Measurements from ENCODE around the gene GOLGA3.

Gene GOLGA3

DNA sequence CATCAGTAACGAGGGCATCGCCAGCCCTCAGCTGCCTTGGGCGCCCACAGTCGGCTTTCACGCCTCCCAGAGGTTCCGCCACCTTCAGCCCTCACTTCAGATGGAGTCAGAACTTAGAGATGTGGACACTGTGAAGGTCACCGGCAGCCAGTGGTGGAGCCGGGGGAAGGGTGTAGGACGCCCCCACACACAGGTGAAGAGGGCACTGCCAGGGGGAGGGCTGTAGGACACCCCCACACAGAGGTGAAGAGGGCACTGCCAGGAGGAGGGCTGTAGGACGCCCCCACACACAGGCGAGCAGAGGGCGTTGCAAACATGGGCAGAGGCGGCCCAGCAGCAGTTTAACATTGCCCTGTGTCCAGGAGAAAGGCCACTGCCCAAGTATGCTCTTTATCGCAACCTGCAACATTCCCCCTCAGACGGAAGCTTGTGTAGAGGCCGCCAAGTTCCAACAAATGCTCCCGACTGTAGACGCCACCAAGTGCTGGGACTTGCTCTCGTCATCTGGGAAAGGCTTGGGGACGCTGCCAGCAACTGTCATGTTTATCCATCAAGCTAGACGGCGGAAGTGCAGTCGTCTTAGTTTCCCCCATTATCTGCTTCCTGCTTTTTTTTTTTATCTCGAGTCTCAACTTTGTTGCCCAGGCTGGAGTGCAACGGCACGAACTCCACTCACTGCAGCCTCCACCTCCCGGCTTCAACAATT, 62.1 kb downstream of the GOLGA3 start:
- Histone ChIP-seq H4K20me1 (ENCODE audit: insufficient read depth, low read length) (no peaks in the 10 kb centered on the region), H3K9ac (ENCODE audit: low read length) (no peak overlapping the region), H3K4me1 (ENCODE audit: low read length) (peaks cover 20% of the 10 kb centered on the region), H3K27me3 (ENCODE audit: low read depth, low read length) (no peaks in the 10 kb centered on the region), H3K27ac (ENCODE audit: low read length) (no peak overlapping the region), H3K4me3 (ENCODE audit: low read length) (no peak overlapping the region), H3K79me2 (ENCODE audit: low read length) (peaks cover 1% of the 10 kb centered on the region; the same call in 1 of the 2 replicates), H3K9me3 (ENCODE audit: insufficient read depth, low read length) (no peaks in the 10 kb centered on the region; the same call in 1 of the 2 replicates), H3K36me3 (replicated peaks; ENCODE audit: low read depth, low read length) (peaks cover 4% of the 10 kb centered on the region), H3K4me2 (ENCODE audit: low read length) (no peak overlapping the region), H2AFZ (ENCODE audit: low read depth, low read length) (no peak overlapping the region)
- TF ChIP-seq EZH2phosphoT487 (IDR thresholded peaks at IDR 0.05; ENCODE audit: low read depth): no peak
- TF ChIP-seq, protein P1, sequence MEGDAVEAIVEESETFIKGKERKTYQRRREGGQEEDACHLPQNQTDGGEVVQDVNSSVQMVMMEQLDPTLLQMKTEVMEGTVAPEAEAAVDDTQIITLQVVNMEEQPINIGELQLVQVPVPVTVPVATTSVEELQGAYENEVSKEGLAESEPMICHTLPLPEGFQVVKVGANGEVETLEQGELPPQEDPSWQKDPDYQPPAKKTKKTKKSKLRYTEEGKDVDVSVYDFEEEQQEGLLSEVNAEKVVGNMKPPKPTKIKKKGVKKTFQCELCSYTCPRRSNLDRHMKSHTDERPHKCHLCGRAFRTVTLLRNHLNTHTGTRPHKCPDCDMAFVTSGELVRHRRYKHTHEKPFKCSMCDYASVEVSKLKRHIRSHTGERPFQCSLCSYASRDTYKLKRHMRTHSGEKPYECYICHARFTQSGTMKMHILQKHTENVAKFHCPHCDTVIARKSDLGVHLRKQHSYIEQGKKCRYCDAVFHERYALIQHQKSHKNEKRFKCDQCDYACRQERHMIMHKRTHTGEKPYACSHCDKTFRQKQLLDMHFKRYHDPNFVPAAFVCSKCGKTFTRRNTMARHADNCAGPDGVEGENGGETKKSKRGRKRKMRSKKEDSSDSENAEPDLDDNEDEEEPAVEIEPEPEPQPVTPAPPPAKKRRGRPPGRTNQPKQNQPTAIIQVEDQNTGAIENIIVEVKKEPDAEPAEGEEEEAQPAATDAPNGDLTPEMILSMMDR (IDR thresholded peaks at IDR 0.05; ENCODE audit: low read depth, low read length): no peak

DNA sequence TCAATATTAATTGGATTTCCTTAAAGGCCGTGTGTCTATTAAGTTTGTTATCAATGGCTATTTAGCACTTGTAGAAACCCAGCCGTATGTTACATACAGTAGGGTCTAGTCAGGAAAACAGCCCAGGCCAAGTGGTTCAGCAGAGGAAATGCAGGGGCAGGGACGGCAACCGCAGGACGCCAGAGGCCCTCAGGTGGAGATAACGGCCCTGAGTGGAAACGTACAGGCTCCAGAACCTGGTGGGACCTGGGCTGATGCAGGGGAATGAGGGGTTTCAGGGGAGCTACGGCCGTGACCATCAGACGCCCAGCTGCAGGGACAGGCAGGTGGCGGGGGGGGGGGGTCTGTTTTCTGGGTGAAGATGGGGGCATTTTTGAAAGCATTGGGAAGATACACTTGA, 63.3 kb downstream of the GOLGA3 start:
- H3K4me3 ChIP-seq (ENCODE audit: low read length): no peak overlapping the region

DNA sequence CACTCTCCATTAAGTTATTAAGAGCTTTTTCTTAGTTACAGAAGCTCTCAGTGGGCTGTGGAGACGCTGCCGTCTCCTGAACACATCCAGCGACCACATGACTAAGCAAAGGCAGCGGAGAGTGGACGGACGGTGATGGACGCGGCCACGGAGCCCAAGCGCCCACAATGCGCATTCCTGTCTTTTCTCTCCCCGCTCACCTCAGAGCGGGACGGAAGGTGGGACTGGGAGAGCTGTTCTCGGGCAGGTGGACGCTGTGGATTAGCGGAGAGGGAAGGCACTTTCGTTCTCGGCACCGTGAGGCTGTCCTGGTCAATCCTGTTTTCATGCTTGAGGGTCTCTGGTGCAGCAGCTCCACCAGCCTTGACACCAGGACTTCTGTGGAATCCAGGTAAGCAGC, 64.4 kb downstream of the GOLGA3 start:
- Histone ChIP-seq H3K9me3 (ENCODE audit: insufficient read depth, low read length) (no peaks in the 10 kb centered on the region), H3K4me1 (ENCODE audit: low read length) (no peaks in the 10 kb centered on the region), H3K27me3 (ENCODE audit: low read depth, low read length) (no peaks in the 10 kb centered on the region), H3K27ac (ENCODE audit: low read length) (no peak overlapping the region), H3K9ac (ENCODE audit: low read length) (no peak overlapping the region), H3K4me3 (ENCODE audit: low read length) (no peak overlapping the region), H2AFZ (ENCODE audit: low read depth, low read length) (no peak overlapping the region), H3K36me3 (replicated peaks; ENCODE audit: low read depth, low read length) (no peaks in the 10 kb centered on the region), H4K20me1 (ENCODE audit: insufficient read depth, low read length) (peaks cover 7% of the 10 kb centered on the region; the same call in 1 of the 2 replicates), H3K79me2 (ENCODE audit: low read length) (peaks cover 24% of the 10 kb centered on the region), H3K4me2 (ENCODE audit: low read length) (no peak overlapping the region)
- TF ChIP-seq, protein P1 (IDR thresholded peaks at IDR 0.05; ENCODE audit: low read depth, low read length): no peak
- TF ChIP-seq EZH2phosphoT487 (IDR thresholded peaks at IDR 0.05; ENCODE audit: low read depth): no peak

More for the DNA sequence above, 63.3 kb downstream of the GOLGA3 start:
- Histone ChIP-seq H3K36me3 (replicated peaks; ENCODE audit: low read depth, low read length) (peaks cover 4% of the 10 kb centered on the region), H3K27me3 (ENCODE audit: low read depth, low read length) (no peaks in the 10 kb centered on the region), H2AFZ (ENCODE audit: low read depth, low read length) (no peak overlapping the region), H3K9ac (ENCODE audit: low read length) (no peak overlapping the region), H3K79me2 (ENCODE audit: low read length) (peaks cover 13% of the 10 kb centered on the region), H3K9me3 (ENCODE audit: insufficient read depth, low read length) (no peaks in the 10 kb centered on the region), H3K4me1 (ENCODE audit: low read length) (peaks cover 9% of the 10 kb centered on the region), H4K20me1 (ENCODE audit: insufficient read depth, low read length) (peaks cover 5% of the 10 kb centered on the region; the same call in 1 of the 2 replicates), H3K4me2 (ENCODE audit: low read length) (no peak overlapping the region), H3K27ac (ENCODE audit: low read length) (no peak overlapping the region)
- no peak for TF ChIP-seq EZH2phosphoT487 (IDR thresholded peaks at IDR 0.05; ENCODE audit: low read depth)
- TF ChIP-seq, protein P1 (IDR thresholded peaks at IDR 0.05; ENCODE audit: low read depth, low read length): no peak

DNA sequence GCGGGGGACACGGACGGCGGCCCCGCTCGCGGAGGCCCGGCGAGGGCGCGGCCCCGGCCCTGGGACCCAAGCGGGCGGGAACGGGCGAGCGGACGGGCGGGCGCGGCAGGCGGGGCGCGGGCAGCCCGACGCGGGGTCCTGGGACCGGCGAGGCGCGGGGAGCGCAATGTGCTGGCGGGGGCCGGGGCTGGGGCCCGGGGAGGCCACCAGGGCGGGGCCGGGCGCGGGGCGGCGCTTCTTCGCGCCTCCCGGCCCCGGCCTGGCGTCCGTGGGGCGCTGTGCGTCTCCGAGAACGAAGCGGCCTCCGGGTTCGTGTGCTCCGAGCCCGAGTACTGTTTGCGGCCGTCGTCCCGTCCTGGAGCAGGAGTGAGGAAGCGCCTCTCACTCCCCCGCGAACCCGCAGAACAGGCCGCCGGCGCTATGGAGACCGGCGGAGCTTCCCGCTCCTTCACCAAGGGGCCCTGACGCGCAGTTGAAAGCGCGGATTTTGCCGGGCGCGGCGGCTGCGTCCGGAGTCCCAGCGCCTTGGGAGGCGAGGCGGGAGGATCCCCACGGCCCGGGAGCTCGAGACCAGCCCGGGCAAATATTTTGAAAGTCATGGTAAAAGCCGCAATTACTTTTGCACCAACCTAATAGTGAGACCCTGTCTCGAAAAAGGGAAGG, 66.6 kb downstream of the GOLGA3 start:
- Histone ChIP-seq H3K27ac (ENCODE audit: low read length) (peak overlapping the region; percentile 85), H2AFZ (ENCODE audit: low read depth, low read length) (0 out of 2 replicates have a peak overlapping the region, but pooled peaks have one; percentile 18), H3K9me3 (ENCODE audit: insufficient read depth, low read length) (no peaks in the 10 kb centered on the region), H3K9ac (ENCODE audit: low read length) (peak overlapping the region; percentile 72), H3K4me2 (ENCODE audit: low read length) (peak overlapping the region; percentile 38), H3K27me3 (ENCODE audit: low read depth, low read length) (no peaks in the 10 kb centered on the region), H4K20me1 (ENCODE audit: insufficient read depth, low read length) (peaks cover 7% of the 10 kb centered on the region; the same call in 1 of the 2 replicates), H3K79me2 (ENCODE audit: low read length) (peaks cover 46% of the 10 kb centered on the region), H3K4me1 (ENCODE audit: low read length) (no peaks in the 10 kb centered on the region), H3K4me3 (ENCODE audit: low read length) (peak overlapping the region; percentile 83), H3K36me3 (replicated peaks; ENCODE audit: low read depth, low read length) (no peaks in the 10 kb centered on the region)
- TF ChIP-seq, protein P1 (IDR thresholded peaks at IDR 0.05; ENCODE audit: low read depth, low read length): no peak
- TF ChIP-seq EZH2phosphoT487 (IDR thresholded peaks at IDR 0.05; ENCODE audit: low read depth): no peak

All from OCI-LY3 (cell line).